COLO668 (cell line): ENCODE results near the gene SPRR5.

Source experiments
- DNase-seq: peaks from one replicate; lab custom pipeline; 2025; ENCODE audit not compliant: unreplicated experiment; lab: John Stamatoyannopoulos, UW

The SPRR5 gene, protein sequence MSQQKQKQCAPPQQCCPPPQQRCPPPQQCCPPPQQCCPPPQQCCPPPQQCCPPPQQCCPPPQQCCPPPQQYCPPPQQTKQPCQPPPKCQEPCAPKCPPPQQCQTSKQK

GRCh38 chr1:152946651-152947256 is at the start of gene SPRR5:
Gene SPRR5 (plus strand): TSS chr1:152947206. CDS start chr1:152948555, 1,349 bp downstream.
- no peak for DNase-seq

DNA sequence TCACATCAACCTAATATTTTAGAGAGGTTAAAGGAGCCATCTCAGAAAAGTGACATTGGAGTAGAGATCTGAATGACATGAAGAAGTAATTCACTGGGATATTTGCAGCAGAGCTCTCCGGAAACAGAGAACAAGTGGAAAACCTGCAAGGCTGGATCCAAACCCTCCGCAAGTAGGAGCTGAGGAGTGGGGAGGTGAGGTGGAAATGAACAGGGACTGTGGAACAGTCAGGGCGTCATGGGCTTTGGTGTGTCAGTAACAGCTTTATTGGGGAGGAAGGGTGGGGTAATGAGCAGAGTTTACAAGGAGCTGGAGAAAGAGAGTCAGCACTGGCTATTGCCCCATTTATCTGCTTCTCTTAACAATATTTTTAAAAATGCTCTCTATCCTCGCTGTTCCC is 48.0 kb upstream of the SPRR5 start:
- no peak for DNase-seq

DNA sequence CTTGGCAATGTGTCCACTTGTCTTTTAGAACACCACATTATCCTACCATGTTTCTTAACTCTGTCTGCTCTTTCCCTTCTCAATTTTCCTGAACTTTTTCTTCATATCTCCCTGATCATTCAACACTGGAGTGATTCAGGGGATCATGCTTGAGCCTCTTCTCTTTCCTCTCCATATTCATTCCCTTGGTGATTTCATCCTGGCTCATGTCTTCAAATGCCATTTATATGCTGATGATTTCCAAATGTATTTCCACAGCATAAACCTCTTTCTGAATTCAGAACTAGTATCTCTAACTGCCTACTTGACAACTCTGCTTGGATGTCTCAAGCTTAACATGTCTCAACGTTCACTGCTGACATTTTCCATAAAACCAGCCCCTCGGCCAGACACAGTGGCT is 47.1 kb upstream of the SPRR5 start:
- no peak for DNase-seq

DNA sequence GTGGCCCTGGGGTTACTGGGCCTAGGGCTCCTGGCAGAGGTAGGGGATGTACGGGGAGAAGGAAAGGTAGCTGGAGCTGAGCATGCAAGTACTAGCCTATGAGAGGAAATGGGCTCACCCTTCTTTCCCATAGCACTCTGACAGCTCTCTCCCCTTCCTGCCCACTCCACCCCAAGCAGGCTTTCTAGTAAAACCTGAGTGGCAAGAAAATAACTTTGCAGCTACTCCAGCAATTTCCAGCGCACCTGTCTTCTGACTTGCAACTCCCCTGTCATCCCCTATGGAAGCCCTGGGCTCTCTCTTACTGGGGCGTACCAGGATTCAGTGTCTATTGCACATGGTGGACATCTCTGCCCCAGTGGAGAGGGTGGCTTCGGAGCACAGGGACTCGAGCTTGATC is 45.4 kb upstream of the SPRR5 start:
- DNase-seq, result no peak

DNA sequence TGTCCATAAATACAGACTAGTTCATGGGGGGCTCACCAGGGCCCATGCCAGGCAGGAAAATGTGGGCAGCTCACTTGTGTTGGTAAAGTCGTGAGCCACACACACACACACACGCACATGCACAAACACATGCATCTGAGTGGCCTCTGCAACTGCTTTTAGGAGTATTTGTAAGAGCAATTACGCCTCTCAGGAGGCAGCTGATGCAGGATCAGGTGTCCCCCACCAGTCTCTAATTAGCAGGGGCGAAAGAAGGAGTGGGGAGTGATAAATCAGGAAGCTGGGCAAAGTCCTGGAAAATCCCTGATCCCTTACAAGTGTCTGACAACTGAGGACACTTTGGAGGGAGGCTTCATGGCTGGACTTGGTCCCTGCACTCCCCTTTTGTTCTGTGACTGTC is 44.4 kb upstream of the SPRR5 start:
- DNase-seq, result no peak

DNA sequence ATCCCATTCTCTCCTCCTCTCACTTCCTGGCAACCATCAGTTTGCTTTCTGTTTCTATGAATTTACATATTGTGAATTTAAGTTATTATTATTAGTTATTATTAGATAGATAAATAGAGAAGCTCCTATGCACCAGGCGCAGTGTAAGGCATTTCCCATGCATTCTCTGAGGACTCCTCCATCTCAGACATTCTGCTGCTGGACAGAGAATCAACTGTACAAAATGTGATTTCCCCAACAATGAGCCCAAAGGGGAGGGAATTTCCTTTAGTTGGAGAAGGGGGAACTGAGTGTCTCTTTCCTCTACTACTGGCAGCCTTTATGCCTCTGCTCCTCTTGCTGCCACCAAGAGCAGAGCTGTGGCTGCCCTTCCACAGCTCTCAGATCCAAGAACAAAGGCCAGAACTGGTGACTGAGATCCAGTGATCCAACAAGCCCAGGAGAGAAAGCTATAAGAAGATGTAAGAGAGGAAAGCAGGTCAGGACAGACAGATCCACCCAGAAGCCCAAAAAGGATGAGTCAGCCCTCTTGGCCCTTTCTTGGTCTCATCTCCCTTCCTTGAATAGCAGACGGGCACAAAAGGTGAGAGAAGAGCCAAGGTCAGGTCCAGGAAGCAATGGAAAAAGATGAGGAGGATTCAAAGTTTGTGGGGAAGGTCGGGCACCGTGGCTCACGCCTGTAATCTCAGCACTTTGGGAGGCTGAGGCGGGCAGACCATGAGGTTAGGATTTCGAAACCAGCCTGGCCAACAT is 42.1 kb upstream of the SPRR5 start:
- no peak for DNase-seq

DNA sequence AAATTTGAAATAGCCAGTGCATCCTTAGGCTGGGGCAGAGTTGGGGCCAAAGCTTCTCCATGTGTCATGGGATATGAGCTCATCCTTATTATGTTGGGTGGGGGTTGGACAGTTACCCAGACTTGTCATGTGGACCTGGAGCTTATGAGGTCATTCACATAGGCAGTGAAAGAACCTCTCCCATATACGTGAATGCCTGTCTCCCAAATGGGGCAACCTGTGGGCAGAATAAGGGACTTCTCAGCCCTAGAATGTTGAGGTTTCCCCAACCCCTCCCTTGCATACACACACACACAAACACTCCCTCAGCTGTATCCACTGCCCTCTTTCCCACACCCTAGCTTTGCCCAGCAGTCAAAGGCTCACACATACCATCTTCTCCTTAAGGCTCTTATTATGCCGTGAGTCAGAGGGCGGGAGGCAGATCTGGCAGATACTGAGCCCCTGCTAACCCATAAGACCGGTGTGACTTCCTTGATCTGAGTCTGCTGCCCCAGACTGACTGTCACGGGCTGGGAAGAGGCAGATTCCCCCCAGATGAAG is 40.9 kb upstream of the SPRR5 start:
- no peak for DNase-seq

DNA sequence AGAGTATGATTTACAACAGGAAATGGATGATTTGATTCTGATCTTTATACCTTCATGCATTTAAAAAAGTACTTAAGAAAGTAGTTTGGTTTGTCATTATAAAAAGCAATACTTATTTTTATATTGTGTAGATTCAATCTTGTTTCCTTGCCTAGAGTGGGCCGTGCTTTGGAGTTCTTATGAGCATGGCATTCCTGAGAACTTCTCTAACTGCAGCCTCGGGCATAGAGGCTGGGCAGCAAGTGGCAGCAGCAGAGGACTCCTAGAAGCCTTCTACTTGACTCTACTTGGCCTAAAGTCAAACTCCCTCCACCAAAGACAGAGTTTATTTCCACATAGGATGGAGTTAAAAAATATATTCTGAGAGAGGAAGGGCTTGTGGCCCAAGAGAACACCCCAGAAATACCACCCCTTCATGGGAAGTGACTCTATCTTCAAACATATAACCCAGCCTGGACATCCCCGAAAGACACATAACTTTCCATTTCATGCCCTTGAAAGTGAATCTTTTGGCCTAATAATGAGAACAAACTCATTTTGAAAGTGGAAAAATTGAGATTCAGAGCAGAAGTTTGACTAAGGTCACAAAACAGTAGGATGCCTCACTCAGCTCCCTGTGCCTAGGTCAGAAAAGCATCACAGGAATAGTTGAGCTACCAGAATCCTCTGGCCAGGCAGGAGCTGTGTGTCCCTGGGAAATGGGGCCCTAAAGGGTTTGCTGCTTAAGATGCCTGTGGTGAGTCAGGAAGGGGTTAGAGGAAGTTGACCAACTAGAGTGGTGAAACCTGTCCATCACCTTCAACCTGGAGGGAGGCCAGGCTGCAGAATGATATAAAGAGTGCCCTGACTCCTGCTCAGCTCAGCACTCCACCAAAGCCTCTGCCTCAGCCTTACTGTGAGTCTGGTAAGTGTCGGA is 39.1 kb upstream of the SPRR5 start, which contains the start of gene IVL:
Gene IVL, plus strand, starts transcription at position 861 of the 916 bp plus-strand sequence. CDS start 1,252 bp downstream, outside the sequence.
- no peak for DNase-seq

DNA sequence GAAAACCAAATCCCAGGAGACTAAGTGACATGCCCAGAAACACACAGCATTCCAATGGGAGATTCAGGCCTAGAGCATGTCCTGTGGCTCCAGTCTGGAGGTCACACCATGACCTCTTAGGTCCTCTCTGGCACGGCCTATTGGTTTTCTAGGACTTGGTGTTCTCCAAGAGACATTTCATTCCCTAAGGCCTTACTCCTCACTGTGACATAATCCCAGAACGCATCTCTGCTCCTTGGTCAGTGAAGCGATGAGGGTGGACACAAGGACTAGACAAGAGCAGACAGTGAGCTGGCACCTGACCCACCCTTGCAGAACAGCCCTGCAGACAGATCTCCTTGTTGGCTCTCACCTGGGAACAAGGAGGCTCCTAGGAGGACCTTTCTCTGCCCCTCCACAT is 37.8 kb upstream of the SPRR5 start:
- DNase-seq, result no peak

GRCh38 chr1:152912471-152912870 is 34.5 kb upstream of the SPRR5 start:
- no peak for DNase-seq

- DNase-seq, result no peak
These were observed 34.1 kb upstream of the SPRR5 start for GRCh38 chr1:152912900-152913299.

DNA sequence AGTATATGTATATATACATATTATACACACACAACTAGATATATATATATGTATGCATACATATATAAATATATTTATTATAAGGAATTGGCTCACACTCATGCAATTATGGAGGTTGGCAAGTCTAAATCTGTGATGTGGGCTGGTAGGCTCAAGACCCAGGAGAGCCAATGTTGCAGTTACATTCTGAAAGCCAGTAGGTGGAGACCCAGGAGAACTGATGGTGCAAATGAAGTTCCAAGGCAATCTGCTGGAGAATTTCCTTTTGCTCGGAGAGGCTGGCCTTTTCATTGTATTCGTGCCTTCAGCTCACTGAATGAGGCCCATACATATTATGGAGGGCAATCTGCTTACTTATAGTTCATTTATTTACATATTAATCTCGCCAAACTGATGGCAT is 29.2 kb upstream of the SPRR5 start:
- no peak for DNase-seq

- no peak for DNase-seq
These were observed 27.9 kb upstream of the SPRR5 start for GRCh38 chr1:152919071-152919470.

GRCh38 chr1:152924191-152924590 is 22.8 kb upstream of the SPRR5 start:
- DNase-seq, result no peak

DNA sequence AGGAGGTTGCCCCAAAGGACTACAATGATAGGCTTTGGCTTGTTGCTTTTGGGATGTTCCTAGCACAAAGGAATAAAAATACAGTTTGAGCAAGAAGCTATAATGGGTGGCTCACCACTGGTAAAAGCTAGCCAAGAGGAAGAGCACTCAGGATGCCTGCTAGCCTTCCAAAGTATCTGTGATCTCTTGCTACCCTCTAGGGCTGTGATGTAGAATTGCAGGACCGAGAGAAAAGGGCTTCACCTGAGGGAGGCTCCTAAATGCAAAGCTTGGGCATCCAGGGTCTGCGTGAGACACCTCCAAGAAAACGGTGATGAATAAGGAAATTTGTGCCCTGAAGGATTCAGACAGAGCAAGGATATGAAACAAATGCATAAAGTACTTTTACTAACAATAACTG is 20.9 kb upstream of the SPRR5 start:
- no peak for DNase-seq

DNA sequence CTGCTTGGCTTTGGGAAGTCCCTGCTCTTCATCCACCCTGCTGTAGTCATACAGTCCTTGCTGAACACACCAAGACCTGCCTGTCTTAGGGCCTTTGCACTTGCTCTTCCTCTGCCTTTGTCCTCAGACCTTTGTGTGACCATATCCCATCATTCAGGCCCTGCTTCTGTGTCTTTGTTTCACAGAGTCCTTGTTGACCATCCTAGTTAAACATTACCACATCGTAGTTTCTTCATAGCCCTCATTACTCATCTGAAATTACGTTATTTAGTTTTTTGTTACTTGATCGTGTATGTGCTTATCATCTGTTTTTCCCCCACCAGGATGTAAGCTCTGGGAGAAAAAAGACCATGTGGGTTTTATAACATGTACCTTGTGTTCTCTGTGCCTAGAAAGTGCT is 18.3 kb upstream of the SPRR5 start:
- no peak for DNase-seq

- no peak for DNase-seq
These were observed 14.7 kb upstream of the SPRR5 start for GRCh38 chr1:152932170-152932811.

DNA sequence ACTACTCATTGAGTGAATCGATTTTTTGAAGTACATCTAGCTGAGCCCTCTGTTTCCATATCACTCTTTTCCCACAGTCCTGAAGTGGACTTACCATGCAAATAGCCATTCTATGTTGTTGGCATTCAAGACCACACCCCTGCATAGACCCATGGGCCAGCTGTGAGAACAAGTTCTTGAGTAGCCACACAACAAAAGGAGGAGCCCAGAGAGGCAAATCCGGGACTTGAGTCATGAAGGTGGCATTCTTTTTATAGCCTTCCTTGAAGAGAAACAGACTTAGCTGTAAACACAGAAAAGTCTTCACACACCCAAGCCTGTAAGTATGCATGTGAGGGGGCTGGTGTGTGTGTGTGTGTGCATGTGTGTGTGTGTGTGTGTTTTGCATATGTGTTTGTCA is 13.8 kb upstream of the SPRR5 start:
- DNase-seq, result no peak

DNA sequence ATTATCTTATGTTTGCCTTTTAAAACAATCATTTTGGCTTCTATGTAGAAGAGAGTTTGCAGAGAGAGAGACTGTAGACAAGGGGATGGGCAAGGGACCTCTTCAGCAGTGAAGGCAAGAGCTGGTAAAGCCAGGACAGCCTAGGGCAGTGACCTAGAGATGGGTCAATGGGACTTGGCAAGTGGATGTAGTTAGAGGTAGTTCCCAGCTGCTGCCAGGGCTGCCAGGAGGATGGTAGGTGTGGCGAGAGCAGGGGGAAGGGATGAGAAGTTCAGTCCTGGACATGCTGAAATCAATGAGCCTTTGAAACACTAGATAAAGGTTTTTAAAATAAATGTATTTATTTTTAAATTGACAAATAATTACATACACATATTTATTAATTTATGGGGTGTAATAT is 6.4 kb upstream of the SPRR5 start:
- no peak for DNase-seq

GRCh38 chr1:152941037-152941711 is 5.8 kb upstream of the SPRR5 start:
- DNase-seq, result no peak
